Myocyte (in vitro differentiated cells): ENCODE measurements around the gene BCL7A. TPM values are rescaled to one million over a fixed set of nuclear protein-coding genes. Genes with fewer than 3 reads are reported as not detected.
"Not testable (repeated sequence)": the region's sequence is repeated elsewhere in the genome, so short reads cannot be mapped to it uniquely, and the experiment has no call there.

Experiments
- DNase-seq: peaks from one replicate; pipeline ENCODE4 v3.0.0-alpha.2; 2012; ENCODE audit warnings: low read depth
- total RNA-seq: library from RNA; depleted of rRNA; stranded (reverse); fragments of >200 nt; gene quantifications from 2 replicates; pipeline ENCODE4 v1.2.3, GENCODE V29; 2014

Gene BCL7A
- total RNA-seq, 1 donor from 2014 or later = 14.0 TPM

DNA sequence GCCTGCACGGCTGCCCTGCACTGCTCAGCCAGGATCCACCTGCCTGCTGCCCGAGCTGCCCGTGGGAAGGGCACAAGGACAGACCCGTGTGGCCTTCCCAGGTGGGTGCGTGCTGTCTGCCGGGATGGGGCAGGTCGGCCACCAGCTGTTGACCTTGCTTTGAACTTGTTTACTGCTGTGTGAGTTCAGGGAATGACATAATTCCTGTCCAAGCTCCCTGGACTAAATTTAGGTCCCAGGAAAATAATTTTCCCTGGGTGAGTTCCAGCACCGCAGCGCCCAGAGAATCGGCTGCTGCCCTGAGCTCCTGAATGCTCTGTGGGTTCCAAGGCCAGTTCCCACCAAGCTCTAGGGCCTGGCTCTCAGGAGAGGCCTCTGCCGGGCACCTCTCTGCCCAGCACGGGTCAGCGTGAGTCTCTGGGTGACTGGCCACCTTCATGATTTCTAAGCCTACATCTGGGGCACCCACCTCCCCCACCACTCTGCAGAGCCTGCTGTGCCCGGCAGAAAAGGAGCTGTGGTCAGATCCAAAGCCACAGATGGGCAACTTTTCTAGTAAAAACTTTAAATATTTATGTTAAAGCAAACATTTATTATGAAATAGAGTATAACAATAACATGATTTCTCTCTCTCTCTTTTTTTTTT, 29.7 kb downstream of the BCL7A start:
- peak; percentile 91 for DNase-seq

DNA sequence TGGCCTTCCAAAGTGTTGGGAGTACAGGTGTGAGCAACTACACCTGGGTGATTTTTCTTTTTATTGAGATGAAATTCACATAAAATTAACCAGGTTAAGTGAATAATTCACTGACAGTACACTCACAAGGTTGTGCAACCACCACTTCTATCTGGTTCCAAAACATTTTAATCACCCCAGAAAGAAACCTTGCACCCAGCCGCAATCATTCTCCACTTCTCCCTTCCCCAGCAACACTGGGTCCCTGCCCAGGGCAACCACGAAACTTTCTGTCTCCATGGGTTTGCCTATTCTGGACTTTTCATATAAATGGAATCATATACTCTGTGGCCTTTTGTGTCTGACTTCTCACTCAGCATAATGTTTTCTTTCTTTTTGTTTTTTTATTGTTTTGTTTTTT, 30.6 kb downstream of the BCL7A start:
- DNase-seq = no peak

DNA sequence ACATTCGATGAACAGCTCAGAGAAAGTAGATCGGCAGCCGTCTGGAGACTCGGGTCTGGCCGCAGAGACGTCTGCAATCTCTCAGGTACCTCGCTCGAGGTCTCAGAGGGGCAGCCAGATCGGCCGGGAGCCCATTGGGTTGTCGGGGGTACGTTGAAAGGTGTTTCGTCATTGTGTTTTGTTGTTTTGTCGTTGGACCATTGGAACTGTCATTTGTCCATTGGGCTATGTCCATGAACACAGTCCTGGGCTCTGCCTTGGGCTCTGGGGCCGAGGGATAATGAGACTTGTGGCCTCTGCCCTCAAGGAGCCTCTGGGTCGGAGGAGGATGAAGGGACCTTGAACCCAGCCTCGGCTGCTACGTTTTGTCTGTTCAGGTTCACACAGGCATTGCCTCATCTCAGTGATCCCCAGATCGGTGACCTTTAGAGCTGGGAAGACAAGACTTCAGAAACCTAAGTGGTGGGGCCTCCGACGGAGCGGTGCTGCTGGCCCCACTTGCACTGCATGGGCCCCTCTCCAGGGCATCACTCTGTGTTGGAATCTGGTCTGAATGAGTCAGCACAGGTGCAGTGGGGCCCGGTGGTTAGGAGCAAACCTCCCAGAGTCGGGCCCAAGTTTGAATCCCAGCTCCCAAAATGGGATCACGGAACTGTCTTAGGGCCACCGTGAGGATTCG, 33.3 kb downstream of the BCL7A start:
- DNase-seq = peak; percentile 36

DNA sequence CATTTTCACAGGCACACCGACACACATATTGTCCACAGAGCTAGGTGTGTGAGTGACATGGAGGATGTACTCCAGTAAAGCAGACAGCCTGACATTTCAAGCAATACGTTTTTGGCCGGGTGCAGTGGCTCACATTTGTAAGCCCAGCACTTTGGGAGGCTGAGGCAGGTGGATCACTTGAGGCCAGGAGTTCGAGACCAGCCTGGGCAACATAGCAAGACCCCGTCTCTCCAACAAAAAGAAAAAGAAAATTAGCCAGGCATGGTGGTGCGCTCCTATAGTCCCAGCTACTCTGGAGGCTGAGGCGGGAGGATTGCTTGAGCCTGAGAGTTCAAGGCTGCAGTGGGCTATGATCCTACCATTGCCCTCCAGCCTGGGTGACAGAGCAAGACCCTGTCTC, 34.7 kb downstream of the BCL7A start:
- DNase-seq = not testable (repeated sequence)

DNA sequence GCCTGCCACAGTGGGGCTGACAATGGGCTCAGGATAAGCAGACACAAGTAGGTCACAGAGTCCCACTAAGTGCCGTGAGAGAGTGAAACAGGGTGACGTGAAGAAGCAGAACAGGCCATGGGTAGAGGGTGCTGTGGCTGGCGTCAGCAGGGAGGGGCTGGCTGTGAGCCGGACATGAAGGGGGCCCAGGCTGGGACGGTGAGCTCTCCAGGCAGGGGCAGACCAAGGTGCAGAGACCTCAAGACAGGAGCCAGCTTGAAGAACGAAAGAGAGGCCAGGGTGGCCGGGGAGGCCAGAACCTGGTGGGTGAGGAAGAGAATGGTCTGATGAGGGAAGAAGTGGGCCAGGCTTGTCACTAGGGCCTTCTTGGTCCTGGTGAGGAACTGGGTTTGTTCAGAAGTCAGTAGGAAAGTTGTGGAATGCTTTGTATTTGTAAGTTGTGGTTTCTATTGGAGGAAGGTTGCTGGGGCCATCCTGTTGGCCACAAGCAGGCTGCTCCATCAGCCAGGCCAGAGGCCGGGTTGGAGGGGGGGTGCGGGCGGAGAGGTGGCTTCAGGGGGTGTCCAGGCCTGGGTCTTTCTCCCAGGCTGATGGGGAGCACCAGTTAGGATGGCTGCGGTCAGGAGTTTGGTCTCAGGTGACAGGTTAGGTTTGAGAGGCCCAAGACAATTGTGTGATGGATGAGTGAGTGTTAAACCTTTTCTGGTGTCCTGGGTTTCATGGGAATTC, 35.5 kb downstream of the BCL7A start:
- no peak for DNase-seq

DNA sequence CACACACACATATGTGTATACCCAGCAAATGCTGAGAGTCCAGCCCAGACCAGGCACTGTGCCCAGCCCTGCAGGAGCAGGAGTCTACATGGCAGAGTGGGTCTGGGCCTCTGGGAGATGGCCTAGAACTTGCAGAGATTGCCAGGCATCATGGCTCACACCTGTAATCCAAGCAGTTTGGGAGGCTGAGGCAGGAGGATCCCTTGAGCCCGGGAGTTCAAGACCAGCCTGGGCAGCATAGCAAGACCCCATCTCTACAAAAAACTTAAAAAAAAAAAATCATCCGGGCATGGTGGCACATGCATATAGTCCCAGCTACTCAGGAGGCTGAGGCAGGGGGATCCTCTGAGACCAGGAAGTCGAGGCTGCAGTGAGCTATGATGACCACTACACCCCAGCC, 36.1 kb downstream of the BCL7A start:
- no peak for DNase-seq

DNA sequence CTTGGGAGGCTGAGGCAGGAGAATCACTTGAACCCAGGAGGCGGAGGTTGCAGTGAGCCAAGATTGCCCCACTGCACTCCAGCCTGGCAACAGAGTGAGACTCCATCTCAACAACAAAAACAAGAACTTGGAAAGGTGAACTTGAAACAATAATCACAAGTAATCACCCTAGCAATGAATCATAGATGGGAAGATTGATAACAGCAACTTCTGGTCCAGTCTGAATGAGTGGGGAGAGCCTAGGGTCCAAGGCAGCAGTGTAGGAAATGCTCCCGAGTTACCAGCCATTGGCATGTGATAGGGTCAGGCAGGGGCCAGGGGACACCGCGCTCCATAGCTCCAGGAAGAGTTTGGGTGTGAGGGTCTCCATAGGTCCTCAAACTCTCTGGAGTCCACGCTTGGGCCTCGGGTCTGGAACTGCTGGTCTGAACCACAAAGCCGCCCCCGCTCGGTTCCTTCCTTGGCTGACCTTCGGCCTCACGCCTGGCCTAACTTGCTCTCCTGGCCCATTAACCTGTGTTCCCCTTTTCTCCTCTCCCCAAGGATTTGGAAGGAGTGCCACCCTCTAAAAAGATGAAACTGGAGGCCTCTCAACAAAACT, 37.0 kb downstream of the BCL7A start:
- DNase-seq = no peak

DNA sequence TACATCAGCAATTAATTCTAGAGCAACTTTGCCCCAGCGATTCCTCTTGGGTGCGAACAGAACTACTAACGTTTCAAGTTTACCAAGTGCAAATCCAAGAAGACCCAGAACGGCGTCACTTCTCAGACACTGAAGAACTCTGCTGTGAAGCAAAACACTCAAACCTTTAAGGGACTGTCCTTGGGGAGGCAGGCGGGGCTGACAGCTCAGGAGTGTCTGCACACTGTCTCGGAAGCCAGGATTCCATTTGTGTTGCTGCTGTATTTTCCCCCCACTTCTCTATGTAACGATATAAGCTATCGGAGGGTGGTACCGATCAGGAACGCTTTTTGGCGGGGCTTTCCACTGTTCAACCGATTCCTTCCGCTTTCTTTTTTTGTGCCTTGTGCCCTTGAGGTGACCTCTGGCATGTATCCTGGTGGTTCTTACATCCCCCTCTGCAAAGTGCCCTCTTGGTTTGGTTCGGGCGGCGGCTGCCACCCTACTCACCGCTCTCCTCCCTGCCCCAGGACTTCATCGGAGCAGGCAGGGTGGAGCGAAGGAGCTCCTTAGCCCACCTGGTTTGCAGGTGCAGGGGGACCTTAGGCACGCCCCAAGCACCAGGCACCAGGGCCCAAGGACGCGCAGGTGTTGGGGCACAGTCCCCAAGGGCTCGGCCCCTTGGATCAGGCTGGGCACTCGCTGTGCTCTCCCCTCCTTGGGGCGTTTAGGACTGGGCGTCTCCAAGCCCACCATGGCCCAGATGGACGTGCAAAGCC, 37.7 kb downstream of the BCL7A start:
- DNase-seq = no peak

DNA sequence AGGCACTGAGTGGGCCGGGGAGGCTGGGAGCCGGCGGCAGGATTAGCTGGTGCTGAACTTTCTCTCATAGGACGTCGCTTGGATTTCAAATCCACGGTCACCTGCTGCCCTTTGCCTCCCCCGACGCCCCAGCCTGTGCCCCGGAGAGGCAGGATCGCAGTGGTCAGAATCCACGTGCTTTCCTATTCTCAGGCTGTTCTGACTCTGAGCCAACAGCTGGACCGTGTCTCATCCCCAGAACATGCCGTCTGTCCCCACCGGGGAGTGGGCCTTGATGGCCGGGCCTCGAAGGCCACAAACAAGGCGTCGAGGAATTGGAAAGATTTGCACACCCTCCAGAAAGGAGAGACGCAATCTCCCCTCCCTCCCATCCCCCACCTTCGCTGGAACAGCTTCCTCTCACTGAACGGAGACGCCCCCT, 38.4 kb downstream of the BCL7A start:
- DNase-seq = no peak

DNA sequence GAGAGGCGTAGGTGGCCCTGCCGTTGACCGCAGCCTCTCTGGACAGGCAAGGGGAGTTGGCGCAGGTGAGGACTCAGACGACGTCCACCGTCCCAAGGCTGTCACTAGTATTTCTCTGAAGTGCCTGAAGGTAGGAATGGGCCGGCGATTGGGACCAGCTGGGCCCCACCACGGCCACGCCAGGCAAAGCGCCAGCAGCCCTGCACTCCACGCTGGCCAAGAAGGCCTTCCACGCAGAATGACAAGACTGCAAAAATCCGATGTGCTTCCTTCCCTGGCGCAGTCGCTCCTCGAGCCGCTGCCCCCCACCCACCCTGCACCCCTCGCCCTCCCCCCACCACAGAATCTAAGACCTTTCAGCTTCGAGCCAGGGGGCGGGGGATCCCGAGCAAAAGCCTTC, 39.6 kb downstream of the BCL7A start:
- DNase-seq = no peak

DNA sequence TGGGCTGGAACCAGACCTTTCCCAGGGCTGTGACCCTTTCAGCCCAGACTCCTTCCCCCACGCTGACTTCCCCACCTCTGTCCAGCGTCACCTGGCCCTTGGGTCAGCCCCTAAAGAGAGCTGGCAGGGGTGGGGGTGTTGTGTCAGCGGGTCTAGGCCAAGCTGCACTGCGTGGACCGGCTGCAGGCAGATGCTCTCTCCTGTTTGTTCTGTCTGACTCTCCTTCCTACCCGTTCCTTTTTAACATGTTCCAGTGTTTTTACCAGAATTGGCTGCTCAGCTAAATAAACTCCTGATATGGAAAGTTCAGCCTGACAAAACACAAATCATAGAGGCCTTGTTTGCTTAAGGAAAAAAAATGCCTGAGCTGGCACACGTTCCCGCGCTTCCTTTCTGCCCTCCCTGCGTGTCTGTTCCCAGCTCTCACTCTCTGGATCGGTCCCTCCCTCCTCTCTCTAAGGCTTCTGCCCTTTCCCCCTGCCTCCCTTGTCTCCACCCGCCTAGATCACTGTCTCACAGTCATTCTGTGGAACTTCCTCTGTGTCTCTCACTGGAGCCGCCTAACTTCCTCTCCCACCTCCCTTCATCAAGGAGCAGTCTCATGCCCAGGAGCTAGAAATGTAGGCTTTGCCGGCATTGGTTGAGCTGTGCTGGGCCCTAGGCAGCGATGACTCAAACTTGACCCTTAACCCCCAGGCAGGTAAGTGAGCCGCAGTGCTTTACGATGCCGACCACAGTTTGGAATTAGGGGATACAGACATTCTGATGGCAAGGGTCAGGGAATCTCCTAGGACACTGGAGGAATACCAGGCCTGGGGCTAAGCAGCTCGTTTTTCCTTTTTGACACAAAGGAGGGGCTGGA, 41.4 kb downstream of the BCL7A start:
- no peak for DNase-seq

DNA sequence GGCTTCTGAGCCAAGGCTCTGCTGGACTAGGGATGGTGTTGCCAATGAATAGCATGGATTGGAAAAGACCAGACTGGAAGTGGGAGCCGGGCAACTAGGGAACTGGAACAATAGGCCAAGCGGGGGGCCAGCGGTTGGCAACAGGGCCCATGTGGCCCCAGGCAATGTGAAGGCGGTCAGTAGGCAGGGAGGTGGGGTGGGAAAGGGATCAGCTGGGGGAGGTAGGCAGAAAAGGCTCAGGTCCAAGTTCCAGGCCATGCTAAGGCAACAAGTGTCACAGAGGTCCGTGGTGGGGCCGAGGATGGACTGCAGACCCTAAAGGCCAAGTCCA, 42.0 kb downstream of the BCL7A start:
- no peak for DNase-seq

DNA sequence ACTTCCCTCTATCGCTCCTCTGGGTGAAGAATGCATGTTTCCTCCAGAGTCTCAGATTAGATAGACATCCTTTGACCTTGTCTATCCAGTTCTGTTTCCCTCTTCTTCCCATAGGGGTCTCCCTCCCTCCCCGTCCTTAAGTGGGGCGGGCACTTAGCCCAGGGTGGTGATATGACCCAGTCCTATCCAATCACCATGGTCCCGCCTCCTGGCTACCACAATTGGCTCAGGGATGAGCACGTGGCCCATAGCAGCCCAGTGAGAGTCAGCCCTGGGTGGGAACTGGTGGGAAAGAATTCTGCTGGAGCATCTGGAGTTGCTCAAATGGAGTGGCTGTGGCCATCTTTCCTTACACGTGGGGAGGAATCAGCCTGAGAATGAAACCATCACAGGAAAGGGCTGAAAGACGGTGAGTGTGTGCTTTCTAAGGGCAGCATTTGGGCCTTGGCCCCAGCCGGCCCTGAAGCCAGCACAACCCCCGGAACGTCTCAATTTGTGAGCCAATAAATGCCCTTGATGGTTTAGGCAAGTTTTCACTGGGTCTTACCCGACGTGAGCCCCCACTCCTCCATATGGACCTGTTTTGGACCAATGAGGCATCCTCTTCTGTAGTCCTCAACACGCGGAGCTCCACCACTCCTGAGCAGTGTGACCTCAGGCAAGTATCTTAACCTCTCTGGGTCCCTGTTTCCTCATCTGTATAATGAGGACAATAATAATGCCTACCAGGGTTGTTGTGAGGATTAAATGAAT, 42.5 kb downstream of the BCL7A start:
- DNase-seq = peak; percentile 74

DNA sequence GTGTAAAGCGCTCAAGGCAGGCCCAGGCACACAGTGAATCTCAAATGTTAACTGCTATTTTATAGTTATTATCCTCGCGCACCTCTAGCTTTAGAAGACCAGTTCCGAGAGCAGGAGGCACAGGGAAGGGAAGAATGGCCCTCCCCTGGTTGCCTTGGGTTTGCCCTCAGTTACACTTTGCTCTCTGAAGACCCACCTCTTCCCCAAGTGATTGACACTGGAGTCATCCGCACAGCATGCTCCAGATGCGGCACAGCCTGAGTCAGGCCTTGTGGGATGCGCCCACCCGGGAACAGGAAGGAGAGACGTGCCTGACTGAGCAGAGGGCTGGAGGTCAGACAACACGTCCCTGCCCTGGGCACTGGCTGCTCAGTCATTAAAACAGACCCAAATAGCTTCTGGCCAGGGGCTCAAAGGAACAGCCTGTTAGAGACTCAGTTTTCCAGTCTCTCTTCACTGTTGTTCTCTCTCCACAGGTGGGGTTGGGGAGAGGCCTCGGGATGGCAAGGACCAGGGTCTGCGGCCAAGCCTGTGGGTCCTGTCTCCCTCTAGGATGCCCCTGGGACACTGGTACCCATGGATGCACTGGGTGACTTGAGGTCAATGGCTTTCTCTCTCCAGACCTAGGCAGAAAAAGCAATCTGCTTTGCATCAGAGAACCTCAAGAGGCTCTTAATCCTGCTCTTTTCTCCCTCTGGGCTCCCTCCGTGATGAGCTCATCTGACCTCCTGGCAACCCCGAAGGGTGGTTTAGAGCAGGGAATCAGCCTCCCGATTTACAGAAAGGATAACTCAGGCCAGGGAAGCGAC, 43.3 kb downstream of the BCL7A start:
- DNase-seq = peak; percentile 67

DNA sequence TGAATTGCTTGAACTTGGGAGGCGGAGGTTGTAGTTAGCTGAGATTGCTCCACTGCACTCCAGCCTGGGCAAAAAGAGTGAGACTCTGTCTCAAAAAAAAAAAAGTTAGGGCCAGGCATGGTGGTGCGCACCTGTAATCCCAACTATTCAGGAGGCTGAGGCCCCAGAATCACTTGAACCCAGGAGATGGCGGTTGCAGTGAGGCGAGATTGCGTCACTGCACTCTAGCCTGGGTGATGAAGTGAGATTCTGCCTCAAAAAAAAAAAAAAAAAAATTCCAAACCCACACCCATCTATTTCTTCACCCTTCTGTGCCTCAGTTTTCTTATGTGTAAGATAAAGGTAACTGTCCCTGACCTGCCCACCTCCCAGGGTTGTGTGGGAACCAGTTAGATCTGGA, 45.9 kb downstream of the BCL7A start:
- DNase-seq = no peak

DNA sequence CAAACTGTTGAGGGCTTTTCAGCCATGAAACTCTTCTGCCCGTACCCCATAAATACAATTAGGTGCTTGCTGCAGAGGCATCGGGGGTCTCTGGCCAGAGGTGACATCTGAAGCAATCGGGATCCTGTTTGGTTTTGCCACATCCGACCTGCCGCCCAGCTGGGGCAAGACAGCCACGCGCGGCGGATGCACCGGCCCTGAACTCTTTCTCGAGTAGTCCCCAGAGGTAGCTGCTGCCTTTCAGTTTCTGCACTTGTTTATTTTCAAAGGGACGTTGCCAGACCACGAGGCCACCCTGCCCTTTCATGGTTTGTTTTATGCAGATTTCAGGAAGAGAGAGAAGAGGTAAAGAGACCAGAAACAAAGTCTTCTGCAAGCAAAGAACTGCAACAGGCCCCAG, 46.3 kb downstream of the BCL7A start:
- no peak for DNase-seq

DNA sequence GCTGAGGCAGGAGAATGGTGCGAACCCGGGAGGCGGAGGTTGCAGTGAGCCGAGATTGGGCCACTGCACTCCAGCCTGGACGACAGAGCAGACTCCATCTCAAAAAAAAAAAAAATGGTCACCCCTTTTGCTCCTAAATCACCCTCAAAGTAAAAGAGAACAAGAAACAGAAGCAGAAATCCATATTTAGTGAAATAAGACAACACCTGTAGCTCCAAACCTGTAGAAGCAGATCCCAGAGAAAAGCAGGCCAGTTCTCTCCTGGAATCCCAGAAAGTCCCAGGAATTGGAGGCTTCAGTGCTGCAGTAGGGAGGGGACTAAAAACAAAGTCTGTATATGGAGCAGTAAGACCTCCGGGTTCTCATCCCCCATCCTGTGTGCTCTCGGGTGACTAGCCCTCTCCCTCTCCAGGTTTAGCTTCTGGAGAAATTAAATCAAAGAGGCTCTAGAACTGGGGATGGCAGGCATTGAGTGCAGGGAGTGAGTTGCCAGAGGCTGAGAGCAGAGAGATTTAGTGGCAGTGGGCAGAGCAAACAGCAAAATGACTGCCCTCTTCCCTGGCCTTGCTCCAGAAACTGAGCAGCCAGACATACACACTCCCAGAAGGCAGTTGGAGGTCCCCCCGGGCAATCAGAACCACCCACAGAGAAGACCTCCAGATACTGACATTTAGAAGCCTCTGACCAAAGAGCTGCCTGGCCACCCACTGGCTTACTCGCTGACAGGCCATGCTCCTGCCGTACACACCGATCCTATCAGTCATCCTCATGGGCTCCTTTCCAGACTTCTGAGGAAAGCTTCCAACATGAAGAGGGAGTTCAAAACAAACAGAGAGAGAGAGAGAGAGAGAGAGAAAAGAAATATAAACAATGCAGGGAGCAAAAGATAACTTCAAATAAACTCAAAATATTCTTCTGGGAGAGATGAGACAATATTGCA, 50.6 kb downstream of the BCL7A start:
- DNase-seq = peak; percentile 89

DNA sequence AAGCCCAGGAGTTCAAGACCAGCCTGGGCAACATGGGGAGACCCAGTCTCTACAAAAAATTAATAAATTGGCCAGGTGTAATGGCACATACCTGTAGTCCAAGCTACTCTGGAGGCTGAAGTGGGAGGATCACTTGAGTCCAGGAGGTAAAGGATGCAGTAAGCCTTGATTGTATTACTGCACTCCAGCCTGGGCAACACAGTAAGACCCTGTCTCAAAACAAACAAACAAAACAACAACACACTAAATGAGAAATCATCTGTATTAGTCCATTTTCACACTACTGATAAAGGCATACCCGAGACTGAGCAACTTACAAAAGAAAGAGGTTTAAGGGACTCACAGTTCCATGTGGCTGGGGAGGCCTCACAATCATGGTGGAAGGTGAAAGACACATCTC, 52.1 kb downstream of the BCL7A start:
- no peak for DNase-seq
